ENCODE data around the gene DDR2.

- TF ChIP-seq CTCF (IDR thresholded peaks at IDR 0.05; ENCODE audit: low read length) (no peak), EZH2 (optimal IDR thresholded peaks at IDR 0.05; ENCODE audit: low read depth, low read length) (no peak)
These were observed 35.6 kb upstream of the DDR2 start for GRCh38 chr1:162596514-162597170.
